Brain microvascular endothelial cell (primary cell): Measurements from ENCODE around the gene MACROD2.

Experiments
- DNase-seq: peaks from one replicate; pipeline ENCODE4 v3.0.0-alpha.2; 2020
- H3K27ac ChIP-seq: fragments of 250-450 bp; sonication (Bioruptor Pico); 2 replicates; pipeline ENCODE4 v1.5.1; 2020; ENCODE audit warnings: mild to moderate bottlenecking, moderate library complexity
- H3K27me3 ChIP-seq: fragments of 250-450 bp; sonication (Bioruptor Pico); replicated peaks from 2 replicates; pipeline ENCODE4 v1.5.1; 2020; ENCODE audit warnings: mild to moderate bottlenecking
- H3K36me3 ChIP-seq: fragments of 250-450 bp; sonication (Bioruptor Pico); replicated peaks from 2 replicates; pipeline ENCODE4 v1.5.1; 2020; ENCODE audit warnings: mild to moderate bottlenecking
- H3K4me3 ChIP-seq: 2 replicates; pipeline ENCODE4 v1.5.1; 2011; ENCODE audit warnings: low read depth, mild to moderate bottlenecking, control low read depth, low read length, moderate library complexity
- CTCF ChIP-seq: IDR thresholded peaks from 2 replicates; pipeline ENCODE4 v1.5.1; 2011; ENCODE audit warnings: low read depth, mild to moderate bottlenecking, moderate library complexity, low read length, control low read depth, inconsistent platforms; ENCODE audit errors: missing control alignments
- in situ Hi-C: cut with HindIII; loops from 2 replicates; pipeline ENCODE4 v1.10.0; 2017; ENCODE audit warnings: low sequenced_read_pairs, low pct_ligation_motif_present

The MACROD2 gene

GRCh38 chr20:14830899-14831298 is 835.6 kb downstream of the MACROD2 start:
- Histone ChIP-seq H3K36me3 (no peaks in the 10 kb centered on the region), H3K4me3 (no peak overlapping the region), H3K27me3 (no peaks in the 10 kb centered on the region), H3K27ac (no peak overlapping the region)
- no peak for TF ChIP-seq CTCF
- in situ Hi-C loops = no loop called here
- DNase-seq = no peak

DNA sequence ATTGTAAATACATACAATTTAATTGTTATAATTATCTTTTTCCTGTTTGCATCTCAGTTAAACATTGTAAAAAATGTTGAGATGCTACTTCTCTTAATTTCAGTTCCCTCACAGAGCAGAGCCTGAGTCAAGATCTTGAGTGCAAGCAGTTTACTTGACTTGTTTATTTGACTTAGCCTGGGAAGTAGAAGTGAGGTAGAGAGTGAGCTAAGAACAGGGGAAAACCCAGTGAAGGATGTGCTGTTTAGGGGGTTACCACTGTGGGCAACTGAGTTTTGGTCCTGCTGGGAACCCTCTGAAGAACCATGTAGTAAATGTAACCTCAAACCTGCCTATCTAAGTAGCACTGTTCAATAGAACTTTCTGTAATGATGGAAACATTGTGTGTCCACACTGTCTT is 837.3 kb downstream of the MACROD2 start:
- in situ Hi-C loops = no loop called here
- TF ChIP-seq CTCF = no peak
- Histone ChIP-seq H3K4me3 (no peak overlapping the region), H3K36me3 (no peaks in the 10 kb centered on the region), H3K27me3 (no peaks in the 10 kb centered on the region), H3K27ac (no peak overlapping the region)
- DNase-seq = no peak

DNA sequence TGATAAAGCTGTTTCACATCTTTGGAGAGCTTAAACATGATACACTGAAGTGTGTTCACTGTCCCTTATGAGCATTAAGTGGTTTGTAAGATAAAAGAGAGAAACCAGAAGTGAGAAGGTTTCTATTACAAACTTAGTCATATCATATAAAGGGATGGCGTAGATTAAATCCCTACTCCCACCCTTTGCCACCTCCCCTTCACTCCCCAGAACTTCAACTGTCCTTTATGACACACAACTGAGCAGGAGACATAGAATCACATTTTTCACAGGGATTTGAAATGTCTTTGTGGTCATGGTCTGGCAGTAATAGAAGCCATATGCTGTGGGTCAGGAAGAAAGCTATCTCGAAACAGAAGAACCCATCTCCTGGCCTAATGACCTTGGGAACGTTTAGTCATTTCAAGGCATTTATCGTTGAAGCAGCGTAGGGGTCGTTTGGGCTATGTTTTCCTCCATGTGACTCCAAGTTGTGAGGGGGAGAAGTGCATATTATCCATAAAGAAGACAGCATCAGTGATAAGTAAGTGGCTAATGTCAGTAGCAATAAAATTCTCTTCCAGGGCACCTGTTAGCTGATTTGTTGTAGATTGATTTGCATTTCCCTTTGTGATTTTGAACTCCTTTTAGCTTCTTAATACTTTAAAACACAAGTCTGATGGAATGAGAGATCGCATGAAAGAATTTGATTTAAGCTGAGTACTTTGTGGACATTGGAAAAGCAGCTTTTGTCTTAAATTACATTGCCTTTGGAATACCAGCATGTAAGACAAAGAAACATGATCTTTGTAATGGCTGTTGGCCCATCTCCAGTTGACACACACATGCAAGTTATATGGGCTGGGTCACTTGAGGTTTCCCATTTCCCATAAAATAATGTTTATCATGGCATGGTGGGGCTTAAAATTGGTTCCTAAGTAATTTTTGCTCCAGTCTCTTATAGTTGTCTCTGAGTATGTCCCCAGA is 843.6 kb downstream of the MACROD2 start:
- H3K36me3 ChIP-seq = no peaks in the 10 kb centered on the region
- no peak for DNase-seq
- H3K27me3 ChIP-seq = no peaks in the 10 kb centered on the region
- in situ Hi-C loops = no loop called here
- H3K27ac ChIP-seq = no peak overlapping the region
- no peak overlapping the region for H3K4me3 ChIP-seq
- TF ChIP-seq CTCF = no peak

- no peak for TF ChIP-seq CTCF
- Histone ChIP-seq H3K36me3 (no peaks in the 10 kb centered on the region), H3K4me3 (no peak overlapping the region), H3K27me3 (no peaks in the 10 kb centered on the region), H3K27ac (no peak overlapping the region)
- no peak for DNase-seq
- in situ Hi-C loops = no loop called here
Observed at GRCh38 chr20:14845199-14846160, 850.2 kb downstream of the MACROD2 start.

DNA sequence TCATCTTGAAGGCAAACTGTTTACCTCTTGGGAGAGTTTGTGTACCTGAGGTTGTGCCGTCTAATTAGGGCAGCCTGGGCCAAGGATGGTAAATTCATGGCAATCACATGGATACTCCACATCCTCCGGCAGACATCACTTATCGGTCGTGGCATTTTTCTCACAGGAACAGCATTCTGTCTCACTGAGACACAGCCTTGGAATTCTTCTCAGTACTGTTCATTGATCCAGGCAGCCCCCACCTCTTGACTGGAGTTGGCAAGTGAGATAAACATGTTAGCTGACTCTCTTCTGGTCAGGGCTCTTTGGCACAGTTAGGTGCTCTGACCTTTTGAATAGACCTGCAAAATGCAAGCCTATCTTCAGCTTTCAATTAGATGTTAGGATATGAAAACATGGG is 853.5 kb downstream of the MACROD2 start:
- peak; percentile 20 for DNase-seq
- Histone ChIP-seq H3K27me3 (no peaks in the 10 kb centered on the region), H3K27ac (no peak overlapping the region), H3K4me3 (no peak overlapping the region), H3K36me3 (no peaks in the 10 kb centered on the region)
- in situ Hi-C loops = no loop called here
- TF ChIP-seq CTCF = no peak
